ENCODE data around the gene UNC45A.

UNC45A gene

DNA sequence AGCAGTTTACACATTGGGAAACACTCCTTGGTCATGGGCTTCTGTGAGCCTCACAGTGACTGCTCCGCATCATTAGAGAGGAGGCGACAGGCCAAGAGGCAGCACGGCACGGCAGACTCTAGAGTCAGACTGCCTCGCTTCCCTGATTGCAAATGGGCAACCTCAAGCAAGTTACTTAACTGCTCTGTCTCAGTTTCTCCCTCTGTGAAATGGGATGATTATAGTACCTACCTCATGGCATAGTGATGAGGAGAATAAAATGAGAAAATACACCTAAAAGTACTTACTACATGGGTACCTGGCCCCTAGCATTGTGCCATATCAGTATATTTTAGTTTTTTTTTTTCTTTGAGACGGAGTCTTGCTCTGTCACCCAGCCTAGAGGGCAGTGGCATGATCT, 15.6 kb downstream of the UNC45A start:
- TF ChIP-seq, protein P1, sequence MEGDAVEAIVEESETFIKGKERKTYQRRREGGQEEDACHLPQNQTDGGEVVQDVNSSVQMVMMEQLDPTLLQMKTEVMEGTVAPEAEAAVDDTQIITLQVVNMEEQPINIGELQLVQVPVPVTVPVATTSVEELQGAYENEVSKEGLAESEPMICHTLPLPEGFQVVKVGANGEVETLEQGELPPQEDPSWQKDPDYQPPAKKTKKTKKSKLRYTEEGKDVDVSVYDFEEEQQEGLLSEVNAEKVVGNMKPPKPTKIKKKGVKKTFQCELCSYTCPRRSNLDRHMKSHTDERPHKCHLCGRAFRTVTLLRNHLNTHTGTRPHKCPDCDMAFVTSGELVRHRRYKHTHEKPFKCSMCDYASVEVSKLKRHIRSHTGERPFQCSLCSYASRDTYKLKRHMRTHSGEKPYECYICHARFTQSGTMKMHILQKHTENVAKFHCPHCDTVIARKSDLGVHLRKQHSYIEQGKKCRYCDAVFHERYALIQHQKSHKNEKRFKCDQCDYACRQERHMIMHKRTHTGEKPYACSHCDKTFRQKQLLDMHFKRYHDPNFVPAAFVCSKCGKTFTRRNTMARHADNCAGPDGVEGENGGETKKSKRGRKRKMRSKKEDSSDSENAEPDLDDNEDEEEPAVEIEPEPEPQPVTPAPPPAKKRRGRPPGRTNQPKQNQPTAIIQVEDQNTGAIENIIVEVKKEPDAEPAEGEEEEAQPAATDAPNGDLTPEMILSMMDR (IDR thresholded peaks at IDR 0.05), result no peak

DNA sequence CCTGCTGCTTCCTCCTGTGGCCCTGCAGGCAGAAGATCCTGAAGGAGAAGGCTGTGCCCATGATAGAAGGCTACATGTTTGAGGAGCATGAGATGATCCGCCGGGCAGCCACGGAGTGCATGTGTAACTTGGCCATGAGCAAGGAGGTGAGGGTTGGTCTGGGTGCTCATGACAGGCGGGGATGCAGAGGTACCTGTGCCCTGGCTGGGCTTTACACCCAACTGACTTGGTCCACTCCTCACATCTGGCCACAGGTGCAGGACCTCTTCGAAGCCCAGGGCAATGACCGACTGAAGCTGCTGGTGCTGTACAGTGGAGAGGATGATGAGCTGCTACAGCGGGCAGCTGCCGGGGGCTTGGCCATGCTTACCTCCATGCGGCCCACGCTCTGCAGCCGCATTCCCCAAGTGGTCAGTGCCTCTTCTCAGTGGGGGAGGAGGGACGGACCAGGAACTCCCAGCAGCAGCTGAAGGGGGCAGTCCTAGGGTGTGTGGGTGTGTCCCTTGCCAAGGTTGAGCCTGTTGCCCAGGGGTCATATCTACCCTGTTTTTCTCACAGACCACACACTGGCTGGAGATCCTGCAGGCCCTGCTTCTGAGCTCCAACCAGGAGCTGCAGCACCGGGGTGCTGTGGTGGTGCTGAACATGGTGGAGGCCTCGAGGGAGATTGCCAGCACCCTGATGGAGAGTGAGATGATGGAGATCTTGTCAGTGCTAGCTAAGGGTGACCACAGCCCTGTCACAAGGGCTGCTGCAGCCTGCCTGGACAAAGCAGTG, 18.0 kb downstream of the UNC45A start:
- TF ChIP-seq, protein P1 (IDR thresholded peaks at IDR 0.05), result no peak

DNA sequence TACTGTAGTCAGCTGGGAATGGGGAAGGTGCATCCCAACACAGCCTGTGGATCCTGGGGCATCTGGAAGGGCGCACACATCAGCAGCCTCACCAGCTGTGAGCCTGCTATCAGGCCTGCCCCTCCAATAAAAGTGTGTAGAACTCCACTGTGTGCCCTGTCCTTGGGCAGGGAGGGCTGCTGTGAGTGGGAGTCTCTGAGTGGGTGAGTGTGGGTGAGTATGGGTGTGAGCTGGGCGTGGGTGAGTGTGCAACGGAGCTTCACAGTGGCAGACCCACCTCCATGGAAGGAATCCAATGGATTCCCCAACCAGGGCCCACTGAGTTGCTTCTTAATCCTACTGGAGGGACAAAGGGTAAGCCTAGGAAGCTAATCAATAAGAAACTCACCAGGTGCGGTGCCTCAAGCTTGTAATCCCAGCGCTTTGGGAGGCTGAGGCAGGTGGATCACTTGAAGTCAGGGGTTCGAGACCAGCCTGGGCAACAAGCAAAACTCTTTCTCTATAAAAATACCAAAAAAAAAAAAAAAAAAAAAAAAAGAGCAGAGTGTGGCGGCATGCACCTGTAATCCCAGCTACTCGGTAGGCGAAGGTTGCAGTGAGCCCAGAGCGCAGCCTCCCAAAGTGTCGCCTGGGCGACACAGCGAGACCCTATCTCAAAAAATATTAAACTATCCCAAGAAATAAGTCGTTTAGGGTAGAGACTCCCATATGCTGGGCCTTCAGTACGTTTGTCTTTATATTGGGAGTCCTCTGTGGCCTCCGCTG, 19.0 kb downstream of the UNC45A start:
- TF ChIP-seq, protein P1 (IDR thresholded peaks at IDR 0.05), result no peak

DNA sequence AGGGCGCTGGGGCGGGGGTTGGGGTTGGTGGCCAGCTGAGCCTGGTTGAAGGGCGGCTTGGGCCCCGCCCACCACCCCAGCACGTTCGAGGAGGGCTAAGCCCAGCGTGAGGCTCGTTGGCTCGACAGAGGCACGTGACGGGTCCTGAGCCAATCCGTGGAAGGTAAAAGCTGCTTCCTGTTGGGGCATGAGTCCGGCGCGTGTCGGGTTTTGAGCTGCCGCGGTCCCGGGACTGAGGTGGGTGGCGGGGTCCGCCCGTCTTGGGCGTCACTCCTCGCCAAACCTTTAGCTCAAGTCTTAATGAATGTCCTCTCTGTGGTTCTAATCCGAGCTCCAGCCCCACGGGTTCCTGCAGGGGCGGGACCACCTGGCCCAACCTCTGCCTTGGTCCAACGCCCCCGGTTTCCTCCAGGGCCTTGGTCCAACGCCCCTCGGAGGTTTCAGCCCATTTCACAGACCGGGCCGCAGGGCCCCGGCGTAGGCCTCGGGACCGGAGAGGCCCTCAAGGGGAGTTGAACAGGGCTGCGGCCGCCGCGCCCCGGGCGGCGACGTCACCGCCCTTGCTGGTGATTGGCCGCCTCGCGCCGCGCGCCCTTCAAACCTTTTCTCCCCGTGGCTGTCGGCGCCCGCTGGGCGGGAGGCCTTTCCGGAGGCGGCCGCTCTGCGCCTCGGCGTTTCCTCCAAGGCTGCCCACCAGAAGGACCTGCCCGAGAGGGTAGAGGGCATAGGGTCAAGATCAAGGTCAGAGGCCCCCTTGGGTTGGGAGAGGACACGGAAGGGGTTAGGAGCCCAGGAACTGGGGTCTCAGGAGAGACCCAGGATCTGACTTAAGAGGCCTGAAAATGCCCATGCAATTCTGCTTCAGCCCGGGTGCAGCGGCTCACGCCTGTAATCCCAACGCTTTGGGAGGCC, 19.9 kb downstream of the UNC45A start, which contains the start of gene RCCD1:
TSS of gene RCCD1 (plus strand) at position 173 of the 912 bp plus-strand sequence. CDS start 1,851 bp downstream, outside the sequence.
- TF ChIP-seq, protein P1 (IDR thresholded peaks at IDR 0.05), result no peak

DNA sequence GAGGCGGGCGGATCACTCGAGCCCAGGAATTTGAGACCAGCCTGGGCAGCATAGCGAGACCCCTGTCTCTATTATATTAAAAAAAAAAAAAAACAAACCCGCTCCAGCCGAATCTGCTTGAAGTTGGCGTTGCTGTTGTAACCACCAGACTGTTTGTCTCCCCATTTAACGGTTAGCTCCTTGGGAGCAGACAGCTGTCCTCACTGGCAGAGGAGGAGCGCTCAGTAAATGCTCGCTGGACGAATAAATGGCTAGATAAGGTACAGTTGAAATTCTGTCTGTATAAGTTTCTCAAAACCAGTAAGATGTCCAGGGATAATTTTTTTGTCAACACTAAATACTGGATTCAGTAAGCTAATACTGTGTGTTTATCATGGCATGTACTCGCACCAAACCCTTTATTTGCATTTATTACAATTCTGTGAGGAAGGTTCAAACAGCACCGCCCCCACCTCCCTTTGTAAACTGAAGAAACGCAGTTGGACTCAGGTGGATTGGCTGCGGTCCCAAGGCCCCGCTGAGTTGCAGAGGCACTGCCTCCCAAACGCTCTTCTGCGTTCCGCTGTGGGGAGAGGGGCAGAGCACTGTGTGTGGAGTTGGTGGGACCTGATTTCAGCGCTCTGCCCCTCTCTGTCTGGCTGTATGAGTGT, 20.7 kb downstream of the UNC45A start:
- TF ChIP-seq, protein P1 (IDR thresholded peaks at IDR 0.05), result no peak

DNA sequence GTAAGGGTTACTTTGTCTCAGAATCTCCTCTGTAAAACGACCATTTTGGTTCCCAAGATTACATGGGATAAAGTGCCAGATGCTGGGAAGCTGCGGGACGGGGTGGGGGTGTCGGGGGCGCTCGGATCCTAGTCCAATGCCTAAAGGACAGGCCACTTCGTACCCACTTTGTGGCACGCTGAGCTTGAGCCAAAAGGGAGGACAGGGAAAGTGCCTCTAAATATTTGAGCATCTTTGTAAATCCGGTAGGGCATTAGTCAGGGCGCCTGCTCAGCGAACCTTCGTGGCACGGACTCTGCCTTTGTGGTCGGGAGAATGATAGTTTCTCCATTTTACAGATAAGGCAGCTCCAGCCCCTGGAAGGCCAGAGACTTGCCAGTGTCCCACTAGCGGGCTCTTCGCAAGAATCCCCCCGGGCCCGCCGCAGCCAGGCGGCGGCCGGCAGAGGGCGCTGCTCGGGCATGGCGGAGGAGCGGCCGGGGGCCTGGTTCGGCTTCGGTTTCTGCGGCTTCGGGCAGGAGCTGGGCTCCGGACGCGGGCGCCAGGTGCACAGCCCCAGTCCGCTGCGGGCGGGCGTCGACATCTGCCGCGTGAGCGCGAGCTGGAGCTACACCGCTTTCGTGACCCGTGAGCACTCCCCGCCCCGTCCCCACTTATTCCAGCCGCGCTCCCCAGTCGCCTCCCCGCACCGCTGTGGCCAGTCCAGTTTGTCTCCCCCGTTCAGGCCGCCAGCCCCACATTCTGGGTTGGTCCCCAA, 21.4 kb downstream of the UNC45A start:
- TF ChIP-seq, protein P1 (IDR thresholded peaks at IDR 0.05), result peak; percentile 99

Measured in LNCAP (cell line).